ENCODE data around the gene RNF113B. TPM values are rescaled to one million over a fixed set of nuclear protein-coding genes. Genes with fewer than 3 reads are reported as not detected.

The RNF113B gene
- total and polyA plus RNA-seq, 2 of the 13 experiments (the other 11 are each of a cell fraction or from before 2014, with no cell fraction given), result not detected

DNA sequence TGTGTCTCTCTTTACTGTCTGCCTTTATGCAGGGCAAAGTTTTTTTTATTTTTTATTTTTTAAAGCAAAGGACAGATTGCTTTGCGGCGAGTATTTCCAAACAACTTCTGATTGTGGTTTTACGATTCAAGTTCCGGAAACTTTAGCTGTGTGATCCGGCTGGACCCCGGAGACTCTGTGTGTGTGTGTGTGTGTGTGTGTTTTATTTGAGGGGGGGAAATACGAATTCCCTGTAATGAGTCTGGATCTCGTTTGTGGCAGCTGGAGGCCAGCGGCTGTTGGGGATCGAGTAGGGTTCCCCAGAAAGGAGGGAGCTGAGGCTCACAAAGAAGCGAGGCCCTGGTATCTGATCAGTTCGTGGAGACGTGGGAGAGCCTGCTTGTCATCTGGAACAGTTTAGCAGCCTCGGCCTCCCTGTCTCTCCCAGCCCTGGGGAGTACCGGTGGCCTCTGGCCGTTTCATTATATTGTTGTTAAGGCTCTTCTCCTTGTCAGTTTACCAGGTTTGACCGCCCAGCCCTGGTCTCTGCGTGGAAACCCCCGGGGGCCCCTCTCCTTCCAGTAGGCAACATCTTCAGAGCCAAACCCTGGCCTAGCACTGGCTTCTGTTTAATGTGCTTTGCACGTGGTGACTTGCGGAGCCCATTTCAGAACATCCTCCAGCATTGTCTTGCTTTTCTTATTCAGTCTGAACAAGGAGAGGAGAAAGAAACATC lies 32.9 kb downstream of the RNF113B start (continued):
- TF ChIP-seq, protein P1, sequence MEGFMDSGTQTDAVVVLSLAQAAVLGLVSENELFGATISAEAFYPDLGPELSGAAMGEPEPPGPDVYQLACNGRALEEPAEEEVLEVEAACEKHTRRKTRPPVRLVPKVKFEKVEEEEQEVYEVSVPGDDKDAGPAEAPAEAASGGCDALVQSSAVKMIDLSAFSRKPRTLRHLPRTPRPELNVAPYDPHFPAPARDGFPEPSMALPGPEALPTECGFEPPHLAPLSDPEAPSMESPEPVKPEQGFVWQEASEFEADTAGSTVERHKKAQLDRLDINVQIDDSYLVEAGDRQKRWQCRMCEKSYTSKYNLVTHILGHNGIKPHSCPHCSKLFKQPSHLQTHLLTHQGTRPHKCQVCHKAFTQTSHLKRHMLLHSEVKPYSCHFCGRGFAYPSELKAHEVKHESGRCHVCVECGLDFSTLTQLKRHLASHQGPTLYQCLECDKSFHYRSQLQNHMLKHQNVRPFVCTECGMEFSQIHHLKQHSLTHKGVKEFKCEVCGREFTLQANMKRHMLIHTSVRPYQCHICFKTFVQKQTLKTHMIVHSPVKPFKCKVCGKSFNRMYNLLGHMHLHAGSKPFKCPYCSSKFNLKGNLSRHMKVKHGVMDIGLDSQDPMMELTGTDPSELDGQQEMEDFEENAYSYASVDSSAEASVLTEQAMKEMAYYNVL (CRISPR knock-in tag; IDR thresholded peaks at IDR 0.05; ENCODE audit: borderline replicate concordance), result no peak
- TF ChIP-seq ZNF577 (CRISPR knock-in tag; IDR thresholded peaks at IDR 0.05; ENCODE audit: borderline replicate concordance, low read depth) (no peak), ZNF616 (CRISPR knock-in tag; IDR thresholded peaks at IDR 0.05; ENCODE audit: low read depth) (0 out of 2 replicates have a peak, but pooled peaks have one; percentile 61), ZNF260 (CRISPR knock-in tag; IDR thresholded peaks at IDR 0.05; ENCODE audit: borderline replicate concordance, low read depth) (no peak), THAP11 (CRISPR knock-in tag; IDR thresholded peaks at IDR 0.05) (no peak), GTF3A (CRISPR knock-in tag; conservative IDR thresholded peaks at IDR 0.05) (no peak), SP4 (CRISPR knock-in tag; IDR thresholded peaks at IDR 0.05) (no peak), ZFYVE20 (CRISPR knock-in tag; IDR thresholded peaks at IDR 0.05; ENCODE audit: borderline replicate concordance, low read depth) (no peak), ZNF776 (CRISPR knock-in tag; IDR thresholded peaks at IDR 0.05) (no peak), CBX5 (CRISPR knock-in tag; IDR thresholded peaks at IDR 0.05; ENCODE audit: borderline replicate concordance) (no peak), BRCA1 (CRISPR knock-in tag; IDR thresholded peaks at IDR 0.05) (no peak), SP140L (CRISPR knock-in tag; IDR thresholded peaks at IDR 0.05; ENCODE audit: borderline replicate concordance) (no peak), ZFX (CRISPR knock-in tag; IDR thresholded peaks at IDR 0.05; ENCODE audit: low read depth) (peak; percentile 51)
- TF ChIP-seq, protein P2, sequence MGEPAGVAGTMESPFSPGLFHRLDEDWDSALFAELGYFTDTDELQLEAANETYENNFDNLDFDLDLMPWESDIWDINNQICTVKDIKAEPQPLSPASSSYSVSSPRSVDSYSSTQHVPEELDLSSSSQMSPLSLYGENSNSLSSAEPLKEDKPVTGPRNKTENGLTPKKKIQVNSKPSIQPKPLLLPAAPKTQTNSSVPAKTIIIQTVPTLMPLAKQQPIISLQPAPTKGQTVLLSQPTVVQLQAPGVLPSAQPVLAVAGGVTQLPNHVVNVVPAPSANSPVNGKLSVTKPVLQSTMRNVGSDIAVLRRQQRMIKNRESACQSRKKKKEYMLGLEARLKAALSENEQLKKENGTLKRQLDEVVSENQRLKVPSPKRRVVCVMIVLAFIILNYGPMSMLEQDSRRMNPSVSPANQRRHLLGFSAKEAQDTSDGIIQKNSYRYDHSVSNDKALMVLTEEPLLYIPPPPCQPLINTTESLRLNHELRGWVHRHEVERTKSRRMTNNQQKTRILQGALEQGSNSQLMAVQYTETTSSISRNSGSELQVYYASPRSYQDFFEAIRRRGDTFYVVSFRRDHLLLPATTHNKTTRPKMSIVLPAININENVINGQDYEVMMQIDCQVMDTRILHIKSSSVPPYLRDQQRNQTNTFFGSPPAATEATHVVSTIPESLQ (CRISPR knock-in tag; conservative IDR thresholded peaks at IDR 0.05), result 0 out of 2 replicates have a peak, but pooled peaks have one; percentile 53
- TF ChIP-seq, protein P3, sequence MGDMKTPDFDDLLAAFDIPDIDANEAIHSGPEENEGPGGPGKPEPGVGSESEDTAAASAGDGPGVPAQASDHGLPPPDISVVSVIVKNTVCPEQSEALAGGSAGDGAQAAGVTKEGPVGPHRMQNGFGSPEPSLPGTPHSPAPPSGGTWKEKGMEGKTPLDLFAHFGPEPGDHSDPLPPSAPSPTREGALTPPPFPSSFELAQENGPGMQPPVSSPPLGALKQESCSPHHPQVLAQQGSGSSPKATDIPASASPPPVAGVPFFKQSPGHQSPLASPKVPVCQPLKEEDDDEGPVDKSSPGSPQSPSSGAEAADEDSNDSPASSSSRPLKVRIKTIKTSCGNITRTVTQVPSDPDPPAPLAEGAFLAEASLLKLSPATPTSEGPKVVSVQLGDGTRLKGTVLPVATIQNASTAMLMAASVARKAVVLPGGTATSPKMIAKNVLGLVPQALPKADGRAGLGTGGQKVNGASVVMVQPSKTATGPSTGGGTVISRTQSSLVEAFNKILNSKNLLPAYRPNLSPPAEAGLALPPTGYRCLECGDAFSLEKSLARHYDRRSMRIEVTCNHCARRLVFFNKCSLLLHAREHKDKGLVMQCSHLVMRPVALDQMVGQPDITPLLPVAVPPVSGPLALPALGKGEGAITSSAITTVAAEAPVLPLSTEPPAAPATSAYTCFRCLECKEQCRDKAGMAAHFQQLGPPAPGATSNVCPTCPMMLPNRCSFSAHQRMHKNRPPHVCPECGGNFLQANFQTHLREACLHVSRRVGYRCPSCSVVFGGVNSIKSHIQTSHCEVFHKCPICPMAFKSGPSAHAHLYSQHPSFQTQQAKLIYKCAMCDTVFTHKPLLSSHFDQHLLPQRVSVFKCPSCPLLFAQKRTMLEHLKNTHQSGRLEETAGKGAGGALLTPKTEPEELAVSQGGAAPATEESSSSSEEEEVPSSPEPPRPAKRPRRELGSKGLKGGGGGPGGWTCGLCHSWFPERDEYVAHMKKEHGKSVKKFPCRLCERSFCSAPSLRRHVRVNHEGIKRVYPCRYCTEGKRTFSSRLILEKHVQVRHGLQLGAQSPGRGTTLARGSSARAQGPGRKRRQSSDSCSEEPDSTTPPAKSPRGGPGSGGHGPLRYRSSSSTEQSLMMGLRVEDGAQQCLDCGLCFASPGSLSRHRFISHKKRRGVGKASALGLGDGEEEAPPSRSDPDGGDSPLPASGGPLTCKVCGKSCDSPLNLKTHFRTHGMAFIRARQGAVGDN (CRISPR knock-in tag; IDR thresholded peaks at IDR 0.05), result peak; percentile 58
- TF ChIP-seq, protein P4, sequence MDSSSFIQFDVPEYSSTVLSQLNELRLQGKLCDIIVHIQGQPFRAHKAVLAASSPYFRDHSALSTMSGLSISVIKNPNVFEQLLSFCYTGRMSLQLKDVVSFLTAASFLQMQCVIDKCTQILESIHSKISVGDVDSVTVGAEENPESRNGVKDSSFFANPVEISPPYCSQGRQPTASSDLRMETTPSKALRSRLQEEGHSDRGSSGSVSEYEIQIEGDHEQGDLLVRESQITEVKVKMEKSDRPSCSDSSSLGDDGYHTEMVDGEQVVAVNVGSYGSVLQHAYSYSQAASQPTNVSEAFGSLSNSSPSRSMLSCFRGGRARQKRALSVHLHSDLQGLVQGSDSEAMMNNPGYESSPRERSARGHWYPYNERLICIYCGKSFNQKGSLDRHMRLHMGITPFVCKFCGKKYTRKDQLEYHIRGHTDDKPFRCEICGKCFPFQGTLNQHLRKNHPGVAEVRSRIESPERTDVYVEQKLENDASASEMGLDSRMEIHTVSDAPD (CRISPR knock-in tag; IDR thresholded peaks at IDR 0.05), result no peak
- TF ChIP-seq, protein P5, sequence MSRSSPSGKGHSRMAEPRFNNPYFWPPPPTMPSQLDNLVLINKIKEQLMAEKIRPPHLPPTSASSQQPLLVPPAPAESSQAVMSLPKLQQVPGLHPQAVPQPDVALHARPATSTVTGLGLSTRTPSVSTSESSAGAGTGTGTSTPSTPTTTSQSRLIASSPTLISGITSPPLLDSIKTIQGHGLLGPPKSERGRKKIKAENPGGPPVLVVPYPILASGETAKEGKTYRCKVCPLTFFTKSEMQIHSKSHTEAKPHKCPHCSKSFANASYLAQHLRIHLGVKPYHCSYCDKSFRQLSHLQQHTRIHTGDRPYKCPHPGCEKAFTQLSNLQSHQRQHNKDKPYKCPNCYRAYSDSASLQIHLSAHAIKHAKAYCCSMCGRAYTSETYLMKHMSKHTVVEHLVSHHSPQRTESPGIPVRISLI (CRISPR knock-in tag; IDR thresholded peaks at IDR 0.05; ENCODE audit: borderline replicate concordance), result no peak
